Cardiac septum (tissue), 1 donor: ENCODE measurements around the gene VIL1. TPM values are rescaled to one million over a fixed set of nuclear protein-coding genes. Genes with fewer than 3 reads are reported as not detected.

Source experiments
- DNase-seq: peaks from one replicate; pipeline ENCODE4 v3.0.0-alpha.2; 2020; ENCODE audit warnings: low spot score
- intact Hi-C: fragments of 100-400 bp; cut with DNase I; formaldehyde crosslinking; loops from one replicate; pipeline ENCODE4 v1.14.0; 2022
- microRNA-seq: library from miRNA; unstranded; fragments of <30 nt; microRNA quantifications from one replicate; pipeline ENCODE4 v1.2.0, GENCODE V29; 2020
- total RNA-seq: library from RNA; stranded (reverse); fragmentation: NEBNext Ultra II Directional; extraction: Animal tissue kit (Norgen Biotek cat#: 25700); gene quantifications from one replicate; pipeline ENCODE4 v1.2.1, GENCODE V29; 2021
- donor health status: DM: no; HTN: no; CAD: no.

VIL1 gene
- total RNA-seq, 1 donor from 2014 or later: not detected

DNA sequence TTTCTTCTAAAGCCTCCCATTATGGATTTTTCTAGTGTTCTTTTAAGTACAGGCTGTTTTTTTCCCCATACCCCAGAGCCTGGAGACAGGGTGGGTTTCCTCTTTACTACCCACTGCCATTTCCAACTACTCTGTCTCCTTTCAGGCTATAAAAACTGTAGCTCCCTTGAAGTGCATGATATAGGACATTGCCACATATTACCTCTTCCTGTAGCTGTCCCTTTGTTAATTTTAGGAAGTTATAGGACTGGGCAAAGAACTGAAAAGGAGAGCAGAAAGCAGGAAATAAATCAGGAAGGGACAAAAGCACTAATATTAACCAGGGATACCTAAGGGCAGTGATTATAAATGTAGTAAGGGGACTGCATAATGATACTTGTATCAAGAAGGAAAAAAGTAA, 54.1 kb downstream of the VIL1 start:
- no peak for DNase-seq
- intact Hi-C loops: no loop called here

DNA sequence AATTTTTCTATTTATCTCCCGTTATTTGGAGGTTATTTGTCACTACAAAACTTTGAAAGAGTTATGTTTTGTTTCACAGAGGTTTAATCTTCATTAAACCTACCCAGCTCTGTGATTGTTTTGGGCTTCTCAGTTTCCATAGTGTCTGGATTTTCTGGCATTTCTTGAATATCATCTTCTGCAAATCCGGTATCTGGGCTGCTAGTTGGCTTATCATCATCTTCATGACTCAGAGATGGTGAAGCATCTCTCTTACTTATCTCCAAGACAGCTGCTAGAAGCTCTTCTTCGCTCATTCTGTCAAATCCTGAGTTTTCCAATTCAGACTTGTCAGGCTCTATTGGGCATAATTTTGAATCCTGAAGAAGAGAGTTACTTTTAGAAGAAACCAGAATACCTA, 55.6 kb downstream of the VIL1 start:
- intact Hi-C loops: no loop called here
- no peak for DNase-seq

DNA sequence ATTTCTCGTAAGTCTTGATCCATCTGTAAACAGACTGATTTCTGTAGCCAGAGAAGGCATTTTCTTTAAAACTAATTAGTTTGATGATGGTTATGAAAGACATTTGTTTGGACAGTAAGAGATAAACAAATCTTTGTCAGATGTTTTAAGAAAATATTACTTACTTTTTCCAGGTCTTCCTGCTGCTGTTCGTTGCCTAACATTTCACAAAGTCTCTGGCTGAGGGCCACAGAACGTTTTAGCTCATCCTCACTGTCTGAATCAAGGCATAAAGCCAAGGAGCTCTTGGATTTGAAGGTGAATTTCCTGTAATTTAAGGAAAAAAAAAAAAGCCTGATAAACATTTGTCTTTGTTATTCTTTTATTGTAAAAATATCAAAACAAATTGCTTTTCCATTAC, 57.8 kb downstream of the VIL1 start:
- intact Hi-C loops: no loop called here
- no peak for DNase-seq

DNA sequence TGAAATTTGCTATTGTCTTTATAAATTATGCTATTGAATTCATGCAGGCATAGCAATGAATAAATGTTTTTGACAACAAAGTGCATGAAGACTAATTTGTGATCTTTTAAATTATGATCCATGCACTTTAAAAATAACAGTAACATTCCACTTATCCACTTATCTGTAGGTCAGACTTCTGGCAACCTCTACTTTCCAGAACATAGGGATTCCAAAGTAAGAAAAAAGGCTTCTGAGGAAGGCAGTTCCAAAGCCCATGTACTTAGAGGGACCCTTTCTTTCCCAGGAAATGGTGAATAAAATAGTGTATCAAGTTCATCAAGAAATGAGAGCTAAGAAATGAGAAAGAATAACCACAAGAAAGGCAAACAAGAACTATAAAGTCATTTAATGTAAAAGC, 58.3 kb downstream of the VIL1 start:
- intact Hi-C loops: no loop called here
- DNase-seq: no peak

DNA sequence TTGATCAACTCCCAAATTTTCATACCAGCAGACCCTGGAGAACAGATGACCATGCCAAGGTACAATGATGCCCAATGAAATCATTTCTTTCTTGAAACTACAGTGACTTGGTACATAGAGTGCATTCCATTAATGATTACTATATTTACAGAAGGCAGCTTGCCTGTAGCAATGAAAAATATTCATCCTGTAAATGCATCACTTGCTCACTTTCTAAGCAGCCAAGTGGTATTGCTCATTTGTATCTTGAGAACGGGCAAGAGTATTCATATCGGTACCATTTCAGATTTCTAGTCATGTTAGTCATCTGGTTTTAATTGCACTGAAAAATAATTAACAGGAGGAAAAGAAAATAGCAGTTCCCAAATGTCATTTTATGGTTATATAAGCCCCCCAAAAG, 59.6 kb downstream of the VIL1 start:
- DNase-seq: no peak
- intact Hi-C loops: no loop called here

DNA sequence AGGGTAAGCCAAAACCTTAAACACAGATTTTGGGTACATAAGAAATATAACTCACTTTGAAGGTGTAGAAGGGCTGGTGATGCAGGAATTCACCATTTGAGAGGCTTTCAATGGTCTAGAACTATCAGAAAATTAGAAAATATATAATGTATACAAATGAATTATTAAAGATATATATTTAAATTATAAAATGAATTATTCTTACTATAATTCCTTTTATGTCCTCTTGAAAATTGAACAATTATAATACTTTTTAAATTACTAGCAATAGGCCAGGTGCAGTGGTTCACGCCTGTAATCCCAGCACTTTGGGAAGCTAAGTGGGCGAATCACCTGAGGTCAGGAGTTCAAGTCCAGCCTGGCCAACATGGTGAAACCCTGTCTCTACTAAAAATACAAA, 60.7 kb downstream of the VIL1 start:
- DNase-seq: no peak
- intact Hi-C loops: no loop called here

DNA sequence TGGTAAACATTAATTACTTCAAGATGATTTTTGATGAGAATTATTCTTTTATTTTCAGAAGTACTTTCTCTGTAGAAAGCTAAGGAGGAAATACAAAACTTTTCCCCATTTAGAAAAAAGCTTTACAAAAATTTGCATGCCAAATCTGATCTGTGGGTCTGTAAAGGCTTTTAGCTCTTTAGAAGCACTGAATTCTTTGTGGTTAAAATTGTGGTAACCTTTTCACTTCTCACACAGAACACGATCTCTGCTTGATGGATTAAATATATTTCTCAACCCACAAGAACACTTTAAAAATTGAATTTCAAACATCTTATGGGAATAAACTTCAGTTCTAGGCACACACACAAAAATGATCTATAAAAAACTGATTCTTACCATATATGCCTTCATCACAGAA, 63.7 kb downstream of the VIL1 start:
- no peak for DNase-seq
- intact Hi-C loops: no loop called here

DNA sequence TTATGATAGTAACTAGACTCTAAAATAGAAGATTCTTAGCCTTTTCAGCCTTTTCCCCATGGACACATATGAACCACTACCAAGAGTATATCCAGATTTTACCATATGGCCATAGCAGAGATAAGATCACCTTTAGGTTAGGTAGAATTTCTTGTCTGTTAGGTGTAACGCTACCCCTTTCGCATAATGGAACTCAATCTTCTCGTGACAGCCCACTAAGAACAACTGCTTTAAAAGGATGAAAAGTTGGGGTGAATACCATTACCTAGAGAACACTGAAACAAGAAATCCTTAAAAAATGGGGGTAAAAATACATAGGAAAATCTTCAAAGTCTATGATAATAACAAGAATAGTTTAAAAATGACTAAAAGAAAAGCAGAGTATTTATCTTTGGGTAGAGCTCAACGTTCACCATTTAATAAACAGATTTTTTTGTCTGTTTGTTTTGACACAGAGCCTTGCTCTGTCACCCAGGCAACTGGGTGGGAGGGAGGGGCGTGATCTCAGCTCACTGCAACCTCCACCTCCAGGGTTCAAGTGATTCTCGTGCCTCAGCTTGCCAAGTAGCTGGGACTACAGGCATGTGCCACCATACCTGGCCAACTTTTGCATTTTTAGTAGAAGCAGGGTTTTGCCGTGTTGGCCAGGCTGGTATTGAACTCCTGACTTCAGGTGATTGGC, 67.2 kb downstream of the VIL1 start:
- intact Hi-C loops: no loop called here
- DNase-seq: no peak

DNA sequence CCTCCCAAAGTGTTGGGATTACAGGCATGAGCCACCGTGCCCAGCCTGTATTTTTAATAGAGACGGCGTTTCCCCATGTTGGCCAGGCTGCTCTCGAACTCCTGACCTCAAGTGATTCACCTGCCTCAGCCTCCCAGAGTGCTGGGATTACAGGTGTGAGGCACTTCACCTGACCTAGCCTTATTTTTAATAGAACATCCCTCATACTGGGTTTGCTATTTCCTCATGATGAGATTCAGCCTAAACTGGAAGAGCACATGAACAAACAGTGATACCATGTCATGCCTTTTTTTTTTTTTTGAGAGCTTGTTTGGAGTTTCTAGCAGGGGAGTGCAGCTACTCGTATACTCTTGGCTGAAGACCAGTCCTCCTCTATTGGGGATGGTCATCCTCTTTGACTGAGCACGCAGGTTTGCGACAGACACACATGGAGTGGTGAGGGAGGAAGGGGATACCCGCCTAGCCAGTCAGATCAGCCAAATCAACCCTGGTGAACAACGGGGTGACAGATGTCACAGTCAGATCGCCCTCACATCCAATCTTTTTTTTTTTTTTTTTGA, 81.7 kb downstream of the VIL1 start:
- DNase-seq: no peak
- intact Hi-C loops: no loop called here

DNA sequence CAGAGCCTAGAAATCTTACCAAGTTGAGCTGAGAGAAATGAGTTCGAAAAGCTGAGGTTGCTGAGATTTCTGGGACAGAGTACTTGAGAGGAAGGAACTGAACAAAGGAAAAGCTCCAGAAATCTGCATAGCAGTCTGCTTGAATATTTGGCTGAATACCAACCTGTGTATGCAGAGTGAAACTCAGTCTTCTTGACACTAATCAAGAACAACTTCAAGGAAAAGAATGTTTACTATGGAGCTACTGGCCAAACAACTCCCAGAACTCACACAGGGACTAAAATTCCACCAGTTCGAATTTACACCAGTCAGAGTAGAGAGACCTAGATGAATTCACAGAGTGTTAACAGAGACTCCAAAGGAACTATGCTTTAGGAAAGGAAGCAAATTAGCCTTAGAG, 82.7 kb downstream of the VIL1 start:
- no peak for DNase-seq

More for the DNA sequence above, 82.7 kb downstream of the VIL1 start:
- intact Hi-C loops: no loop called here

Small RNA genes within 50 kb of the gene (microRNA-seq; reads per million reads assigned to microRNA genes)
- 60,801 reads per million, percentile 99 among the genes with 10 or more reads in this experiment for gene MIR26B

Other genes starting within 250 kb of the VIL1 start
- gene ARPC2, start 201.9 kb upstream of the VIL1 start, total RNA-seq: 172 TPM
- 1.2 TPM for gene GPBAR1, start 158.1 kb upstream of the VIL1 start, total RNA-seq
- 56.3 TPM for gene AAMP, start 149.0 kb upstream of the VIL1 start, total RNA-seq
- gene PNKD, start 148.6 kb upstream of the VIL1 start, total RNA-seq: 72.6 TPM
- gene TMBIM1, start 126.6 kb upstream of the VIL1 start, total RNA-seq: 143 TPM
- gene CATIP, start 62.3 kb upstream of the VIL1 start, total RNA-seq: not detected
- gene SLC11A1, start 36.9 kb upstream of the VIL1 start, total RNA-seq: 6.4 TPM
- 100 TPM for gene CTDSP1, start 19.3 kb upstream of the VIL1 start, total RNA-seq
- gene USP37, start 149.2 kb downstream of the VIL1 start, total RNA-seq: 7.1 TPM
- 20.9 TPM for gene CNOT9, start 149.7 kb downstream of the VIL1 start, total RNA-seq
- gene PLCD4, start 188.8 kb downstream of the VIL1 start, total RNA-seq: 0.67 TPM
- 21.3 TPM for gene ZNF142, start 240.5 kb downstream of the VIL1 start, total RNA-seq
- 36.1 TPM for gene BCS1L, start 240.6 kb downstream of the VIL1 start, total RNA-seq